GM10847 (cell line): ENCODE data around the gene AGPAT2.

ENCODE experiments used
- POLR2A ChIP-seq: IDR thresholded peaks from 2 replicates; pipeline ENCODE4 v1.6.1; 2011; ENCODE audit not compliant: insufficient read length; ENCODE audit errors: extremely low read depth

Gene AGPAT2

DNA sequence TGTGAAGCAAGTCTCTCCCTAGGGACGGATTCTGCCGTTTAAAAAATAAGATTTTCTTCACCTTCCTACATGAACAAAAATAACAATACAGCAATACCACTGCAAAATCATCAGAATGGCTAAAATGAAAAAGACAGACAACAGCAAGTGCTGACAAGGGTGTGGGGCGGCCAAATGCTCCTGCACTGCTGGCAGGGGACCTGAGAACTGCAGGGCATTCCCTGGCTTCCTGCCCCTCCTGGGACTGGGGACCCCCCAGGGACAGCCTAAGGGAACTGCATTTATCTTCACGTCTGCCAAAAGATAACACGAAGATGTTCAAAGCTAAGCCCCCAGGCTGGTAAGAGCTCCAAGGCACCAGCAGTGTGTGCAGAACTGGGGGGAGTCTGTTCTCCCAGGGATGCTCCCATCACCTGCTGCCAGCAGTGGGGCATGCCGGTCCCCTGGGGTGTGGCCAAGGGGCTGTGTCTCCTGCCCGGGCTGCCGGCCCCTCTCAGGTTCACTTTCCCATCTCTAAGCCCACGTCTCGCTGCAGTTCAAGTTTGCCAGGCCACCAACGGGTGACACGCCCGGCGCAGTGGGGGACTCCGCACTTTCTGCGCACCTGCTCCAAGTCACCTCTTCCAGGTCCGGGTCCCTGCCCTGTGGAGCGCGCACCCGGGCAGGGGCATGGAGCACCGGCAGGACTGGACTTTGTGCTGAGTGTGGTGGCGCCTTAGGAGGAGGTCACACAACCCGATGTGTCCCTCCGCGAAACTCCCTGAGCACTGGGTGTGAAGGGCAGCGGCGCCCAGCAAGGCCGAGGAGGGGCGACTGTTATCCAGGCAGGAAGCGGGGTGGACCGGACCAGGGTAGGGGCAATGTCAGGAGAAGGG, 29.0 kb downstream of the AGPAT2 start:
- TF ChIP-seq POLR2A: no peak

DNA sequence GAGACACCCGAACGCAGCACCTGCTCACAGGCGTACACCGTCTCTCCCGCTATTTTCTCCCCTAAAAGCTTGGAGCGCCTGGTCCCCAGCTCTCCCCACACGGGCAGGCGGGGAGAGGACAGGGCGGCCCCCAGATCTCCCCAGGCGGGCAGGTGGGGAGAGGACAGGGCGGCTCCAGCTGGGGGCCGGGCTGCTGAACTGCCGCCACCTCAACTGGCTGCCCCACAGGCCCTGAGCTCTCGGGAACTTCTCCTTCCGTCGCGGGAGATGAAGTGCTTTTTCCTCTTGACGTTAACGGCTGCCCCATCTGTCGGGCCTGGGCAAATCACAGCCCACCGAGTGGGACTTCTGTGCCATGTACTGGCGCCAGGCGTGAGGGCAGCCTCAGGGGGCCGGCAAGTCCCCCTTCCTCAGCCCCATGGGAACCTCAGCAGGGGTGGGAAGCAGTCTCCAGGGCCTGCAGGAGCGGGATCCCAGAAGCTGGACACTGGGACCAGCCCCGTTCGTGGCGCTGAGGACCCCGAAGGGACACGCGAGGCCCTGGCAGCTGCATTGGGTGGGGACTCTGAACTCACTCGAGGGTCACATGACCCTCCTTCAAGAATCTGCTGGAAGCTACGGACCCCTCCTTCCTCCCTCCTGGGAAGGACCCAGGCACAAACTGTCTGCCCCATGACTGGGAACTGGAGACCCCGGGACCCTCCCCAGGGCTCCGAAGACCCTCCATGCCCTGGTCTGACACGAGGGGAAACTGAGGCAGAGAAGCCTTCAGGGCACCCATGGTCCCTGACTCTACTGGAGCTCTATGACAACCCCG, 30.3 kb downstream of the AGPAT2 start:
- no peak for TF ChIP-seq POLR2A

DNA sequence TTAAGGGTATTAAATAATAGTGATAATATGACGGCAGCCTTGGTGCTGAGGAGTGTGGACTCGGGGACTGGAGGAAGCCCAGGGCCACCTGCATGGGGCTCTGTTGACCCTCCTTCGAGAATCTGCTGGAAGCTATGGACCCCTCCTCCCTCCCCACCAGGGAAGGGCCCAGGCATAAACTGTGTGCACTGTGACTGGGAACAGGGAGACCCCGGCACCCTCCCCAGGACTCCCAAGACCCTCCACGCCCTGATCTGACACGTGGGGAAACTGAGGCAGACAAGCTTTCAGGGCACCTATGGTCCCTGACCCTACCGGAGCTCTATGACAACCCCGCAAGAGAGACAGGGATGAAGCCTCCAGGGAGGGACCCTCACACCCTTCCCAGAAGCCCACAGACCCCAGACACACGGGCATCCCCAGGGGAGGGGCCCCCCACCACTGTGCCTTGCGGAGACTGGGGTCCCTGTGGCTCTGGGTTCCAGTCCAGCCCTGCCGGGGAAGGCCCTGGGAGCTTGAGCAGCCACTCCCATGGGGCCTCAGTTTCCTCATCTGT, 31.0 kb downstream of the AGPAT2 start:
- no peak for TF ChIP-seq POLR2A

DNA sequence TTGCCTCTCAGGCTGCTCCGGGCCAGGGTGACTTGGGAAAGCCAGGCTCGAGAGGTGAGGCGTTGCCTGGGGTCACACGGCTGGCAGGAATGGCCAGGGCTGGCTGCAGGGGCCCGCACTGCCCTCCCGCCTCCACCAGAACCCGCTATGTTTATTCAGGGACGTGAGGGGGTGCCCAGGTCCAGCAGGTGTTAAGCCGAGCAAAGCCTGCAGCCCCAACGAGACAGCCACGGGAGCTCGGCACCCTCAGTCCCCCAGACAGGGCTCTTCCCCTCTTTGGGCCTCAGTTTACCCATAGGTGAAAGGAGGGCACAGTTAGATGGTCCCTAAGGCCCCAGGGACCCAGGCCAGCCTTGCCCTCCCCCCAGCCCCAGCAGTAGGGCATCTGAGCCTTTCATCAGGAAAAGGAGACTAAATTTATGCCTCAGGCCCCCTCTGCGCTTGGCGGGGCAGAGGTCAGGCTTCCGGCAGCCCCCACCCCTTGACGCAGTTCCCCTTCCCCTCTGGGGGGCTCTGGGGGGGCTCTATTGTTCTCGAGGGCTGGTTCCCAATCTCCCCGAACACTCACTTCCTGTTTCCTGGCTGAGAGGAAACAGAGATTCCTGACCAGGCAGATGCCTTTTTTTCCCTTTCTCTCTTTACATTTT, 31.6 kb downstream of the AGPAT2 start:
- no peak for TF ChIP-seq POLR2A

DNA sequence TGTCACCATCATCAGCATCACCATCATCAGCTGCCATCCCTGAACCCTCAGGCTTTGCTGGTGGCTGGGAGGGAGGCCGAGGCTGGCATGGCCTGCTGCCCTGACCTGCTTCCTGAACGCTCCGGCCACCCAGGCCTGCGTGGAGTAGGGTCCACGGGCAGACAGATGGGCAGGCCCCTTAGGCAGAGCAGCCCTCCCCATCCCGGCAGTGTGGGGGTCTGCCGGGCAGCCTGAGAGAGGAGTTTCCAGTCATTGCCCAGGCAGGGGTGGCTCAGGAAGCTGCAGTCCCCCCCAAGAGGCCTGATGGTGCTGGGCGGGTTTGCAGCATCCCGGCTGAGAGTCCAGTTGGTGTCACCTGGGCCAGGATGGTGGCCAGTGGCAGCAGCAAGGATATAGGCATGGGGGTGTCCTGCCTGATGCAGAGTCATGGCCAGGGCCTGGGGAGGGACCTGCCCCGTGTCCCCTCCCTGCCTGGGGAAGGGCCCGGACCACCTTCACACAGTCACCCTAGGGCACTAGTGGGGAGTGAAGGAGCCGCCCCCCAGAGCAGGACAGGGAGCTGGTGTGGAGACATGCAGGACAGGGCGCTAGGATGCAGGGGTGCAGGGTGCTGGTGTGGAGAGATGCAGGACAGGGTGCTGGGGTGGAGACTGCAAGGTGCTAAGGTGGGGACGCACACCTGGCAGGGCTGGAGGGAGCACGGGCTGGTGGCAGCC, 32.3 kb downstream of the AGPAT2 start:
- no peak for TF ChIP-seq POLR2A

- TF ChIP-seq POLR2A: no peak
These were observed 33.8 kb downstream of the AGPAT2 start for GRCh38 chr9:136653323-136654079.

- no peak for TF ChIP-seq POLR2A
These were observed 35.4 kb downstream of the AGPAT2 start for GRCh38 chr9:136651860-136652259.

GRCh38 chr9:136650648-136651047, 36.6 kb downstream of the AGPAT2 start:
- TF ChIP-seq POLR2A: no peak

GRCh38 chr9:136650021-136650420, 37.2 kb downstream of the AGPAT2 start:
- TF ChIP-seq POLR2A: no peak

DNA sequence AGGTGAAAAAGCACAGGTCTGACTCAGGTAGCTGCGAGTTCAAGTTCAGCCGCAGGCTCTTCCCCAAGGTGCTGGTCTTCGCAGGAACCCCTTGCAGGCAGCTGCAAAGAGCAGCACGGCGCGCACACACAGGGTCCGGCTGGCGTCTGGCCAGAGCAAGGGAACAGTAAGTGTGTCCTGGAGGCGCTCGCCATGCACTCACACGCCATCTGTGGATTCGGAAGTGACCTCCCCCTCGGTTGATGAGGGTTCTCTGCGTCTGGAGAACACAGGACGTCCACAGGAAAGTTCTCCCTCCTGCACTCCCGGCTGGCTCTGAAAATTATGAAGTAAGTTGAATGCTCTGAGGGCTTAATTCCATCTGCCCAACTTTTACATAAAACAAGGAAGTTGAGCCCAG, 38.5 kb downstream of the AGPAT2 start:
- TF ChIP-seq POLR2A: no peak

- TF ChIP-seq POLR2A: no peak
These were observed 40.2 kb downstream of the AGPAT2 start for GRCh38 chr9:136646827-136647711.

- no peak for TF ChIP-seq POLR2A
These were observed 41.1 kb downstream of the AGPAT2 start for GRCh38 chr9:136645903-136646754.
